ENCODE data around the gene TMC6.
"Not testable (repeated sequence)": the region's sequence is repeated elsewhere in the genome, so short reads cannot be mapped to it uniquely, and the experiment has no call there.

The TMC6 gene

DNA sequence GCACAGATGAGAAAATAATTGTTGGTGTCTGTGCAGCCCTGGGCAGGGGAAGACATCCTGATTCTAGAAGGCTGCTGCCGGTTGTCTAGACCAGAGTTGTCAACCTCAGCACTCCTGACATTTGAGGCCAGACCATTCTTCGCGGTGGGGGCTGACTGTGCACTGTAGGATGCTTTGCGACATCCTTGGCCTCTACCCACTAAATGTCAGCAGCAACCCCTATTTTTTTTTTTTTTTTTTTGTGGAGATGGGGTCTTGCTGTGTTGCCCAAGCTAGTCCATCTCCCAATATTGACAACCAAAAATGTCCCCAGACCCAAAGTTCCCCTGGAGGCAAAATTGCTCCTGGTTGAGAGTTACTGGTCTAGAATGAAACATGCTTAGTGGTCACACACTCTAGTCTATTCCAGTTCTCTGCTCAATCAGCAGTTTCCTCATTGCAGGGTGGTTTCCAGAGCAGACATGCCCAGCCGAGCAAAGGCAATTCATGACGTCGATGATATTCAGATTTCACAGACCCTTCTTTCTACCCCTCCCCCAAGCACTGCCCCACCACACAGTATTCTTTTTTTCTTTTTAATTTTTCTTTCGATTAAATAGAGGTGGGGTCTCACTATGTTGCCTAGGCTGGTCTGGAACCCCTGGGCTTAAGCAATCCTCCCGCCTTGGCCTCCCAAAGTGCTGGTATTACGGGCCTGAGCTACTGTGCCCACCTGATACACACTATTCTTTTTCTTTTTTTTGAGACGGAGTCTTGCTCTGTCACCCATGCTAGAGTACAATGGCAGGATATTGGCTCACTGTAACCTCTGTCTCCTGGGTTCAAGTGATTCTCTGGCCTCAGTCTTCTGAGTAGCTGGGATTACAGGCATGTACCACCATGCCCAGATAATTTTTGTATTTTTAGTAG, 26.6 kb upstream of the TMC6 start:
- no peak for DNase-seq

GRCh38 chr17:78151514-78152008, 23.0 kb upstream of the TMC6 start:
- no peak for DNase-seq

GRCh38 chr17:78148286-78149016, 19.9 kb upstream of the TMC6 start:
- DNase-seq, result no peak

DNA sequence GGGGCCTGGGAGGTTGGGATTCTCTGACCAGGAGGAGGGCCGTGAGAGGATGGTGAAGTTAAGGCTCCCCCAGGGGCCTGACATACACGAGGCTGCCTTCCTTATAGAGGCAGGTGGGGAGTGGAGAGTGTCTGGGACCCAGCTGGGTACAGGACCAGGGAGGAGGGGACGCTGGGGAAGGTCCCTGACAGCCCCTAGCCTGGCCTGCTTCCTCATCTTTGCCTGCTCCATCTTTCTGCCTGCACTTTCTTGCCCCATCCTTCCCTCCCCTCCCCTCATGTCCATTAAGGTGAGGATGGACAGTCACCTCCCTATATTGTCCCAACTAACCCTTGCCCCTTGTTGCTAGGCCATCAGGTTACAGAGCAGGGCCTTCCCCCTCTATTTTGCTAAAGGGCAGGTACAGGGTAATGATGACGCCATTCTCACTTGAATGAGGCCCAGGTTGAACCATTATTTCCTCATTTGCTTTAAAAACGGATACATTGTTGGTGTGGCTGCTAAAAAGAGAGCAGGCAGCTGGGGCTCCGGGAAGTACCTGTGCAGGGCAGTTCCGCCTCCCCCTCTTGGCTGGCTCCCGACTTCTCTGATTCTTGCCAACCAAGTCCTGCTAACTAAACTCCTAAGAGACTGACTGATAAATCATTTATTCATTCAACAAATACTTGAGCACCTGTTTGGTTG, 18.9 kb upstream of the TMC6 start:
- DNase-seq, result no peak

- DNase-seq, result no peak
Observed at GRCh38 chr17:78146881-78147280, 18.3 kb upstream of the TMC6 start.

DNA sequence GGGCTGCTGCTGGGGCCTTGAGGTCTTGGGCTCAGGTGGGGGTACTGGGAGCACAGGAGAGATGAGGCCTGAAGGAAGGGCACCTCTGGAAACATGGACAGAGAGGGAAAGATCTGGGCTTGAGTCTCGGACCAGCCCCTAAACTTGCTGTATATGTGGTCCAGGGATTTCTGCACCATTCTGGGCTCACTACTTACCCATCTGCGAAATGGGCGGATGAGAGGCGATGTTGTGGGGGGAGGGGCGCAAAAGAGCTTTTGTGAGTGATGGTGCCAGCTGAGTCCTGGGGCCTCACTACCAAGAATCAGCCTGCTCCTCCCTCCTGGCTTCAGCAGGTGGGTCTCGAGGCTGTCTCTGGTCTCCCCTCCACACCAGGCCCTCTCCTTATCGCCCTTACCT, 17.9 kb upstream of the TMC6 start:
- no peak for DNase-seq

DNA sequence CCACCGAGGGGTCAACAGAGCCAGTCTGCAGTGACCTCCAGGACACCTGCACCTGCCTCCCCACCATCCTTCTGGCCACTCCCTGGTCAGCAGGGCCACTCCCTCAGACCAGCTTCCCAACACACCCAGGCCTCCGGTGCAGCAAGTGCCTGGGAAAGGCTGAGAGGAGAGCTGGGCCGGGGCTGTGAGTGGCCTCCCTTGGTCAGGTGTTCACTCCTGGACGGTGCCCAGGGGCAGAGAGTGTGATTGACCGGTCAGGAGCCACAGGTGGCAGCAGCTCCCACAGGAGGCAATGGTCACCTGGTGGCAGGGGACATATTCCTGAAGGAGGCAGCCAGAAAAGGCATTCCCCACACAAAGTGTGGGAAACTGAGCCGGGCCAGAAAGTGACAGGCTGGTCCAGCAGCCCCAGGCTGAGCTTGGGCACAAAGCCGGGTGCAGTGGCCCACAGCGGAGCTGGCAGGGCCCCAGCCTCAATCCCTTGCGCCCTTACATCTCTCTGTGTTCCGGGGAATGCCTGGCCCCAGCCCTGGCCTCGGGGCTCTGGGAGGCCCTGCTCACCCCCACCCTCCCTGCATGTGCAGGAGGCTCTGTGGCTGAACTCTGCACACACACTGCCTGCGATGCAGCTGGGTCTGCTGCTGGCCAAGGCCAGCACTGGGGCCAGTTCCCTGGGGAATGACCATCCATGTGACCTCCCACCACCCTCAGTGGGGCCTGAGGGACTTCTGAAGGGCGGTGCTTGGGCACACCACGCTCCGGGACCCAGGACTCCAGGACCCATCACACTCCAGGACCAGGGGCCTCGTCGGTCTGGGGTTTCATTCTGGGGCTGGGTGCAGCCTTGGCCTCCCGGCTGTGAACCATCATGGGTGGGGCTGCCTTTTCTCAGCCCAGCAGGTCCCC, 16.4 kb upstream of the TMC6 start:
- no peak for DNase-seq

DNA sequence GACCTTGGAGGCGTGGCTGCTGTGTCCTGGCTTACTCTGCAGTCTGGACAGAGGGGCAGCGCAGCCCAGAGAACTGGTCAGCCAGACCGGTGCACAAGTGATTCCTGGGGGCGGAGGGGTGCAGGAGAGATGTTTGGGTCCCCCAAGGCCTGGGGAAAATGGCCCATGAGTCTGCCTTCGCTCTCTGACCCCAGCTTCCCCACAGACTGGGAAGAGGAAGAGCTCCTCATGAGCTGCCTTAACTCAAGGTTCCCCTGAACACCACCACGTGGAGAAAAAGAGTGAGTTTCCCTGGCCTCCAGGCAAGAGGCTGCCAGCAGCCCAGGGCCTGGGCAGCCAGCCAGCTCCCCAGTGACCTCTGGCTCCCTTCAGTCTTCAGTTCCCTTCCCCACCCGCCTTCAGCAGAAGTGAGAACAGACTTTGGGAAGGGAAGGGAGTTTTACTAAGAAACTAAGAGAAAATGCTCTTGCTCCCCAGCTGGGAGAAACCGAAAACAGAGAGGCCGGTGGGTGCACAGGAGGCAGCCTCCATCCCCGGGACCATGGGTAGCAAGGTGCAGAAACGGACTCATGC, 15.7 kb upstream of the TMC6 start:
- DNase-seq, result no peak

DNA sequence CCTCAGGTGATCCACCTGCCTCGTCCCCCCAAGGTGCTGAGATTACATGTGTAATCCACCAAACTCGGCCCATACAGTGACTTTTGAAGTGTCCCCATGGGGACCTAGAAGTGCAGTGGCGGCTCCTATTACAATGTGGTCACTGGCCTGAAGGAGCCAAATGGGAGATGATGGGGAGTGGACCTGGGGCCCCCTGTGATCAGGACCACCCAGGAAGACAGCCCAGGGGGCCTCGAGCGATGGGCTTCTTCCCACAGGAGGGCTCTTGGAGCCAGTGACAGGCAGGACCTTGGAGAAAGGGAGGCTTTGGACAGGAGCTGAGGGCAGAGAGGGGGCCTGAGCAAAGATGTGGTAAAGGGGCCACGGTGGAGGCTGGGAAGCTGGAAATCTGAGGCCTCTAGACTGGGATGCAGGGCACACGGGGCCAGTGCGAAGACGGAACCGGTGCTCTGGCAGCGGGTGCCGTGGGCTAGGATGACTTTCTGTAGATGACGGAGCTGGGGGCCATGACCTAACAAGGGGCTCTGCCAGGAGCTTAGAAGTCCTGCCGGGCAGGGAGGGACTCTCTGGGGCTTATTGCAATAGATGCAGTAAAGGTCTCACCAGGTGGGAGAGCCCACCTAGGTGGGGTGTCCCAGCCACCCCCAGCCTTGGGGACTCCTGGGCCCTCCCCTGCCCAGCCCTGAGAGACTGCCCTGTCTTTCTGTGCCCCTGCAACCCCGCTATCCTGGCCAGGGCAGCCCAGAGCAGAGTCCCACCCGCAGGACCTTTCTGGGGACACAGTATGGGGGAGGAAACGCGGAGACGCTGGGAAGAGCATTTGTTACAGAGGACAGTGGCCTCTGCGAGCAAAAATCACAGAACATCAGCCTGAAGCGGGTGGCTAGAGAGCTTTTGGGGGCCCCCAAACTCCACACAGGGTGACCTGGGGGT, 14.9 kb upstream of the TMC6 start:
- DNase-seq, result no peak

- no peak for DNase-seq
Observed at GRCh38 chr17:78142119-78142861, 13.7 kb upstream of the TMC6 start.

DNA sequence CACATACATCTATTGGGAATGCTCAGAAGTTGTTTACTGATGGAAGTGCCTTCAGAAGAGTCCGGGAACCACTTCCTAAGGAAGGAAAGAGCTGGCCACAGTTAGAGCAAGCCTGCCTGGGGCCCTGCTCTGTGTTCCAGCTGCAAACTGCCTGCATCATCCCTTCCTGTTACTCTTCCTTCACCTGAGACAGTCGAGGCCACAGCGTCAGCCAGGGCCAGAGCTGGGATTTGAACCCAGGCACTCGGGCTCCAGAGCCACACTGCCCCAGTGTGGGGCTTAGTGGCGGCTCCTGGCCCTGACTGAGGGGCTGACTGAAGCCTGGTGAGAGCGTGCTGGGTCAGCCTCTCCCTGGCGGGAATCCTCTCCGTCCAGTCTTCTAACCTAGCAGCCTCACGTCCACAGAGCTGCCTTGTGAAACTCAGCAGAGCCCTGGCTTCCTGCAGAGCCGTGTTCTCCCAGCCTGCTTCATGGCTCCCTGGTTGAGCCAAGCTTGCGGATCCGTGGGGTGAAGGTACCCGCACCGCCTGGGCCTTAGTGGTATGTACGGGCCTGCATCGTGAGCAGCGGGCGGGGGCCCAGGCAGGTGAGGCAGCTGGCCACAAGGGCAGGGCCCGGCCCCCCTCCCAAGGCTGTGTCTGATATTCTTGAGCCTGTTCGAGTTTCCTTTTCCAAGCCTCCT, 13.0 kb upstream of the TMC6 start:
- no peak for DNase-seq

DNA sequence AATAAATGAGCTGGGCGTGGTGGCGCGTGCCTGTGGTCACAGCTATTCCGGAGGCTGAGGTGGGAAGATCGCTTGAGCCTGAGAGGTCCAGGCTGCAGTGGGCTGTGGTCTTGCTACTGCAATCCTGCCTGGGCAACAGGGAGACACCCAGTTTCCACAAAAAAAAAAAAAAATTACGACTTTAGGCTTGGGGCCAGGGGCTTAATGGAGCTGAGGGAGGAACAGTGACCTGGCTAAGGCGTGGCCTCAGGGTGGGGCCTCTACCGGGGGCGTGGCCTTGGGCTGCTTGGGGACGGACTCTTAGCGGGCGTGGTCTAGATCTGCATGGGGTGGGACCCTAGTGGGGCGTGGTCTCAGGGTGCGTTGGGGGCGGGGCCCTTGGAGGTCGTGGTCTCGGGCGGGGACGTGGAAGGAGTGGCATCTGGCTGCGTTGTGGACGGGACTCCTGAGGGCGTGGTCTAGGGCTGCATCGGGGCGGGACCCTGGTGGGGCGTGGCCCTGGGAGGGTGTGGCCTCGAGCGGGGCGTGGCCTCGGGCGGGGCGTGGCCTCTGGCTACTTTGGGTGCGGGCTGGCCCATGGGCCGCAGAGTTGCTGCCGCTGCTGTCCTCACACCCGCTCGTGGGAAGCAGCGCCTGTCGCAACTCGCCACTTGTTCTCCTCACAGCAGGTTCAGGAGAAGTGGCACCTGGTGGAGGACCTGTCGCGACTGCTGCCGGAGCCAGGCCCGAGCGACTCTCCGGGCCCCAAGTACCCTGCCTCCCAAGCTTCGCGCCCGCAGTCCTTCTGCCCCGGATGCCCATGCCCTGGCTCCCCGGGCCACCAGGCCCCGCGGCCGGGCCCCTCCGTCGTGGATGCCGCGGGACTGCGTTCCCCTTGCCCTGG, 11.9 kb upstream of the TMC6 start:
- peak; percentile 94 for DNase-seq

DNA sequence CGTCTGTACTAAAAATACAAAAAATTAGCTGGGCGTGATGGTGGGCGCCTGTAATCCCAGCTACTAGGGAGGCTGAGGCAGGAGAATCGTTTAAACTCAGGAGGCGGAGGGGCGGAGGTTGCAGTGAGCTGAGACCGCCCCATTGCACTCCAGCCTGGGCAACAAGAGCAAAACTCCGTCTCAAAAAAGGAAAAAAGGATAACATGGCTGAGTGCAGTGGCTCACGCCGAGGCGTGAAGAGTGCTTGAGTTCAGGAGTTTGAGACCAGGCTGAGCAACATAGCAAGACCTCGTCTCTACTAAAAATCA, 11.3 kb upstream of the TMC6 start:
- DNase-seq, result not testable (repeated sequence)

DNA sequence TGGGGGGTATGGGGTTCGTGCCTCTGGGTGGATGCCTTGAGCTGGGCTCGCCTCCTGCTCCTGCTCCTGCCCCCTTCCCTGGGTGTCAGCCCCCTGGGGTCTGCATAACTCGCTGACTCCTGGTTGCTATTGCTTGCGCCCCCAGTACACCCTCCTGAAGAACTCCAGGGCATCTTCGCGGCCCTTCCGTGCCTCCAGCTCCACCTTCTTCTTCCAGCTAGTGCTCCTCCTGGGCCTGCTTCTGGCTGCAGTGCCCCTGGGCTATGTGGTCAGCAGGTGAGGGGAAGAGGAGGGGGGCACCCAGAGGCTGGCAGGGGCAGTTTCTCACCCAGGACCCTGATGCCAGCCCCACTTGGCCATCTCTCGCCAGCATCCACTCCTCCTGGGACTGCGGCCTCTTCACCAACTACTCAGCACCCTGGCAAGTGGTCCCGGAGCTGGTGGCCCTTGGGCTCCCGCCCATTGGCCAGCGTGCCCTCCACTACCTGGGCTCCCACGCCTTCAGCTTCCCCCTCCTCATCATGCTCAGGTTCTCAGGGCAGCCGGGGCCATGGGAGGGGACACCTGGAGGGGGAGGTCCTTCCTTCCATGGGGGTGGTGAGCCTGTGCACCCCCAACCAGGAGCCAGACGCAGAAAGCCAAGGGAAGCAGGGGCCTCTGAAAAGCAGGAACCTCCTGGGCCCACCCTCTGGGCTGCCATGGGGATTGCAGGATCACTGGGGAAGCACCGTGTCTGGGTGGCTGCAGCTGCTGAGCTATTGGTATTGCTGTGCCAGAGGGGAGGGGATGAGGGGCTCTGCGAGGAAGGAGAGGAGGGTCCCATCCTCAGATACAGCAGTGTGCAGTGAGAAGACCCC, 9.9 kb upstream of the TMC6 start:
- no peak for DNase-seq

- DNase-seq, result no peak
Observed at GRCh38 chr17:78137392-78138203, 9.0 kb upstream of the TMC6 start.

DNA sequence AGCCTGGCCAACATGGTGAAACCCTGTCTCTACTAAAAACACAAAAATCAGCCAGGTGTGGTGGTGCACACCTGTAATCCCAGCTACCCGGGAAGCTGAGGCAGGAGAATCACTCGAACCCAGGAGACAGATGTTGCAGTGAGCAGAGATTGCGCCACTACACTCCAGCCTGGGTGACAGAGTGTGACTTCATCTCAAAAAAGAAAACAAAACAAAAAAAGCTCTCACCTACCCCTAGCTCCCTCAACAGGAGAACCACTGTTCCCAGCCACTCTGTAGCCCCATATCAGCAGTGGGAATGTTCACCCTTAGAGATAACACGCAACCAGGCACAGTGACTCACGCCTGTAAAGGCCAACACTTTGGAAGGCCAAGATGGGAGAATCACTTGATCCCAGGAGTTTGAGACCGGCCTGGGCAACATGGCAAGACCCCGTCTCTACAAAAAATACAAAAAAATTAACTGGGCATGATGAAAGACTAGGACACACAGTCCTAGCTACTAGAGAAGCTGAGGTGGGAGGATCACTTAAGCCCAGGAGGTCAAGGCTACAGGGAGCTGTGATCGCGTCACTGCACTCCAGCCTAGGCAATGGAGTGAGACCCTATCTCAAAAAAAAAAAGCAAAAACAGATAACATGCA, 7.4 kb upstream of the TMC6 start:
- DNase-seq, result no peak

Measured in NCI-H1436 (cell line).